ENCODE data around the gene CDH23.

CDH23 gene

GRCh38 chr10:71555724-71556119 is 159.0 kb downstream of the CDH23 start:
- no peak for DNase-seq (ENCODE audit: low read depth in 2 of 2, low spot score in 1 of 2)

GRCh38 chr10:71558991-71559390 is 162.3 kb downstream of the CDH23 start:
- DNase-seq (ENCODE audit: low read depth in 2 of 2, low spot score in 1 of 2), result no peak

GRCh38 chr10:71561003-71561574 is 164.4 kb downstream of the CDH23 start:
- no peak for DNase-seq (ENCODE audit: low read depth in 2 of 2, low spot score in 1 of 2)

GRCh38 chr10:71562181-71562580 is 165.5 kb downstream of the CDH23 start:
- no peak for DNase-seq (ENCODE audit: low read depth in 2 of 2, low spot score in 1 of 2)

- no peak for DNase-seq (ENCODE audit: low read depth in 2 of 2, low spot score in 1 of 2)
These were observed 166.2 kb downstream of the CDH23 start for GRCh38 chr10:71562904-71563303.

- no peak for DNase-seq (ENCODE audit: low read depth in 2 of 2, low spot score in 1 of 2)
These were observed 167.6 kb downstream of the CDH23 start for GRCh38 chr10:71564194-71564820.

GRCh38 chr10:71565284-71566000 is 168.7 kb downstream of the CDH23 start:
- DNase-seq (ENCODE audit: low read depth in 2 of 2, low spot score in 1 of 2), result no peak

GRCh38 chr10:71567006-71567405 is 170.3 kb downstream of the CDH23 start:
- DNase-seq (ENCODE audit: low read depth in 2 of 2, low spot score in 1 of 2), result no peak

- DNase-seq (ENCODE audit: low read depth in 2 of 2, low spot score in 1 of 2), result no peak
These were observed 172.3 kb downstream of the CDH23 start for GRCh38 chr10:71568896-71569492.

- peak; percentile 64 to 70 for DNase-seq (ENCODE audit: low read depth in 2 of 2, low spot score in 1 of 2)
These were observed 173.3 kb downstream of the CDH23 start for GRCh38 chr10:71569775-71570588.

GRCh38 chr10:71571460-71572175 is 174.9 kb downstream of the CDH23 start:
- no peak for DNase-seq (ENCODE audit: low read depth in 2 of 2, low spot score in 1 of 2)

GRCh38 chr10:71572962-71573361 is 176.2 kb downstream of the CDH23 start:
- DNase-seq (ENCODE audit: low read depth in 2 of 2, low spot score in 1 of 2), result no peak

GRCh38 chr10:71573562-71574518 is 177.1 kb downstream of the CDH23 start:
- DNase-seq (ENCODE audit: low read depth in 2 of 2, low spot score in 1 of 2), result no peak

GRCh38 chr10:71575451-71575850 is 178.7 kb downstream of the CDH23 start:
- no peak for DNase-seq (ENCODE audit: low read depth in 2 of 2, low spot score in 1 of 2)

GRCh38 chr10:71575934-71576801 is 179.4 kb downstream of the CDH23 start:
- no peak for DNase-seq (ENCODE audit: low read depth in 2 of 2, low spot score in 1 of 2)

- no peak for DNase-seq (ENCODE audit: low read depth in 2 of 2, low spot score in 1 of 2)
These were observed 180.1 kb downstream of the CDH23 start for GRCh38 chr10:71576842-71577241.

GRCh38 chr10:71577345-71577744 is 180.6 kb downstream of the CDH23 start:
- no peak for DNase-seq (ENCODE audit: low read depth in 2 of 2, low spot score in 1 of 2)

- no peak for DNase-seq (ENCODE audit: low read depth in 2 of 2, low spot score in 1 of 2)
These were observed 181.3 kb downstream of the CDH23 start for GRCh38 chr10:71578069-71578468.

GRCh38 chr10:71579668-71580067 is 182.9 kb downstream of the CDH23 start:
- no peak for DNase-seq (ENCODE audit: low read depth in 2 of 2, low spot score in 1 of 2)
